DND-41 (cell line): ENCODE measurements around the gene PPP1R15B.

Experiments used
- ATAC-seq: fragments of 200-7000 bp; cut with Tn5 transposase; 3 replicates; pipeline ENCODE4 v1.9.1; 2021; ENCODE audit warnings: low read depth; ENCODE audit not compliant: insufficient read depth
- DNase-seq: peaks from one replicate; pipeline ENCODE4 v3.0.0-alpha.2; 2020
- H2AFZ ChIP-seq: 2 replicates; pipeline ENCODE4 v1.6.0; 2012; ENCODE audit warnings: low read depth, low read length
- H3K27ac ChIP-seq: 2 replicates; pipeline ENCODE4 v1.5.1; 2012; ENCODE audit warnings: low read length, inconsistent platforms
- H3K27me3 ChIP-seq: fragments of 200-600 bp; sonication (generic); 2 replicates; pipeline ENCODE4 v1.6.0; 2012; ENCODE audit warnings: low read length, mild to moderate bottlenecking, inconsistent platforms; ENCODE audit not compliant: insufficient read depth, poor library complexity
- H3K36me3 ChIP-seq: 2 replicates; pipeline ENCODE4 v1.5.1; 2012; ENCODE audit warnings: low read length, inconsistent platforms; ENCODE audit not compliant: insufficient read depth
- H3K4me1 ChIP-seq: 2 replicates; pipeline ENCODE4 v1.5.1; 2012; ENCODE audit warnings: mild to moderate bottlenecking, low read length; ENCODE audit not compliant: insufficient read depth
- H3K4me2 ChIP-seq: 2 replicates; pipeline ENCODE4 v1.6.0; 2012; ENCODE audit warnings: mild to moderate bottlenecking, moderate library complexity, low read length, inconsistent platforms; ENCODE audit not compliant: insufficient read depth
- H3K4me3 ChIP-seq, 2 experiments: fragments of 200-600 bp in 1 of 2; shearing (Covaris generic) in 1 of 2; 2 replicates each; pipeline ENCODE4 v1.5.1; 2012 to 2016; ENCODE audit warnings: inconsistent platforms in 2 of 2, low read length in 2 of 2, mild to moderate bottlenecking in 2 of 2, low read depth in 1 of 2, moderate library complexity in 1 of 2
- H3K79me2 ChIP-seq: 2 replicates; pipeline ENCODE4 v1.6.0; 2012; ENCODE audit warnings: low read length, inconsistent platforms; ENCODE audit not compliant: insufficient read depth
- H3K9ac ChIP-seq: 2 replicates; pipeline ENCODE4 v1.6.0; 2012; ENCODE audit warnings: low read depth, mild to moderate bottlenecking, inconsistent platforms, low read length, moderate library complexity
- H3K9me3 ChIP-seq: 2 replicates; pipeline ENCODE4 v1.5.1; 2012; ENCODE audit warnings: low read length, moderate library complexity, mild to moderate bottlenecking, inconsistent platforms; ENCODE audit not compliant: insufficient read depth, severe bottlenecking
- H4K20me1 ChIP-seq: 2 replicates; pipeline ENCODE4 v1.6.0; 2012; ENCODE audit warnings: low read length; ENCODE audit not compliant: insufficient read depth
- CTCF ChIP-seq: IDR thresholded peaks from 2 replicates; pipeline ENCODE4 v1.5.1; 2012; ENCODE audit warnings: borderline replicate concordance, low read length, moderate library complexity, mild to moderate bottlenecking; ENCODE audit not compliant: poor library complexity, severe bottlenecking; ENCODE audit errors: extremely low read depth
- EZH2 ChIP-seq: IDR thresholded peaks from 3 replicates; pipeline ENCODE4 v1.6.1; 2012; ENCODE audit warnings: borderline replicate concordance, low read depth, mild to moderate bottlenecking, moderate library complexity, low read length, inconsistent platforms; ENCODE audit not compliant: severe bottlenecking

The PPP1R15B gene

GRCh38 chr1:204376919-204377799 is 34.5 kb downstream of the PPP1R15B start:
- DNase-seq (no peak), ATAC-seq (no peak)
- Histone ChIP-seq H3K27me3 (peaks cover 49% of the 10 kb centered on the region), H3K36me3 (no peaks in the 10 kb centered on the region), H4K20me1 (no peaks in the 10 kb centered on the region), H3K27ac (no peak overlapping the region), H3K4me1 (peaks cover 6% of the 10 kb centered on the region), H3K4me3 (no peak overlapping the region), H3K79me2 (no peaks in the 10 kb centered on the region), H3K9ac (no peak overlapping the region), H2AFZ (no peak overlapping the region), H3K9me3 (no peaks in the 10 kb centered on the region), H3K4me2 (no peak overlapping the region)
- TF ChIP-seq CTCF (no peak), EZH2 (no peak)

GRCh38 chr1:204376465-204376864 is 35.2 kb downstream of the PPP1R15B start:
- H3K4me1 ChIP-seq, result no peaks in the 10 kb centered on the region
- DNase-seq (no peak), ATAC-seq (no peak)
- H3K4me2 ChIP-seq, result no peak overlapping the region
- no peaks in the 10 kb centered on the region for H3K36me3 ChIP-seq
- TF ChIP-seq CTCF, result no peak
- no peak for TF ChIP-seq EZH2
- no peaks in the 10 kb centered on the region for H3K9me3 ChIP-seq
- H3K27me3 ChIP-seq, result peaks cover 50% of the 10 kb centered on the region
- no peak overlapping the region for H3K27ac ChIP-seq
- no peaks in the 10 kb centered on the region for H3K79me2 ChIP-seq
- no peak overlapping the region for H3K4me3 ChIP-seq
- H3K9ac ChIP-seq, result no peak overlapping the region
- no peaks in the 10 kb centered on the region for H4K20me1 ChIP-seq
- no peak overlapping the region for H2AFZ ChIP-seq

GRCh38 chr1:204373911-204374310 is 37.7 kb downstream of the PPP1R15B start:
- no peaks in the 10 kb centered on the region for H3K4me1 ChIP-seq
- H3K79me2 ChIP-seq, result no peaks in the 10 kb centered on the region
- no peak overlapping the region for H3K4me2 ChIP-seq
- no peak overlapping the region for H3K9ac ChIP-seq
- DNase-seq (no peak), ATAC-seq (no peak)
- no peaks in the 10 kb centered on the region for H3K9me3 ChIP-seq
- peaks cover 40% of the 10 kb centered on the region for H3K27me3 ChIP-seq
- no peak overlapping the region for H3K4me3 ChIP-seq
- no peaks in the 10 kb centered on the region for H3K36me3 ChIP-seq
- no peak for TF ChIP-seq CTCF
- no peak for TF ChIP-seq EZH2
- H4K20me1 ChIP-seq, result no peaks in the 10 kb centered on the region
- no peak overlapping the region for H3K27ac ChIP-seq
- H2AFZ ChIP-seq, result no peak overlapping the region
